ENCODE results near the gene SDS.

The SDS gene

GRCh38 chr12:113439606-113440030, 35.9 kb upstream of the SDS start:
- Histone ChIP-seq H3K27me3 (ENCODE audit: insufficient read depth, low read length) (no peaks in the 10 kb centered on the region), H3K9ac (ENCODE audit: low read depth, low read length) (no peak overlapping the region), H3K9me3 (ENCODE audit: insufficient read depth, low read depth, low read length) (no peaks in the 10 kb centered on the region), H3K4me3 (ENCODE audit: low read length) (no peak overlapping the region), H3K27ac (ENCODE audit: low read depth, low read length) (no peak overlapping the region), H3K36me3 (ENCODE audit: insufficient read depth, low read length) (no peaks in the 10 kb centered on the region), H3K4me1 (ENCODE audit: insufficient read depth, low read length) (no peaks in the 10 kb centered on the region)
- WGBS = 46% methylated on average over 8 of the region's 8 CpGs

- H3K4me1 ChIP-seq (ENCODE audit: insufficient read depth, low read length) = no peaks in the 10 kb centered on the region
- H3K36me3 ChIP-seq (ENCODE audit: insufficient read depth, low read length) = no peaks in the 10 kb centered on the region
- no peak overlapping the region for H3K4me3 ChIP-seq (ENCODE audit: low read length)
- H3K27ac ChIP-seq (ENCODE audit: low read depth, low read length) = no peak overlapping the region
- no peaks in the 10 kb centered on the region for H3K9me3 ChIP-seq (ENCODE audit: insufficient read depth, low read depth, low read length)
- no peak overlapping the region for H3K9ac ChIP-seq (ENCODE audit: low read depth, low read length)
- 47% methylated on average over 4 of the region's 4 CpGs for WGBS
- H3K27me3 ChIP-seq (ENCODE audit: insufficient read depth, low read length) = no peaks in the 10 kb centered on the region
These were observed 35.6 kb upstream of the SDS start for GRCh38 chr12:113439301-113439597.

GRCh38 chr12:113438523-113439300, 35.0 kb upstream of the SDS start:
- H3K27ac ChIP-seq (ENCODE audit: low read depth, low read length) = no peak overlapping the region
- H3K9ac ChIP-seq (ENCODE audit: low read depth, low read length) = no peak overlapping the region
- no peaks in the 10 kb centered on the region for H3K9me3 ChIP-seq (ENCODE audit: insufficient read depth, low read depth, low read length)
- no peaks in the 10 kb centered on the region for H3K4me1 ChIP-seq (ENCODE audit: insufficient read depth, low read length)
- H3K27me3 ChIP-seq (ENCODE audit: insufficient read depth, low read length) = no peaks in the 10 kb centered on the region
- 87% methylated on average over 4 of the region's 4 CpGs for WGBS
- no peak overlapping the region for H3K4me3 ChIP-seq (ENCODE audit: low read length)
- no peaks in the 10 kb centered on the region for H3K36me3 ChIP-seq (ENCODE audit: insufficient read depth, low read length)

- Histone ChIP-seq H3K9ac (ENCODE audit: low read depth, low read length) (no peak overlapping the region), H3K27me3 (ENCODE audit: insufficient read depth, low read length) (no peaks in the 10 kb centered on the region), H3K27ac (ENCODE audit: low read depth, low read length) (no peak overlapping the region), H3K4me1 (ENCODE audit: insufficient read depth, low read length) (no peaks in the 10 kb centered on the region), H3K36me3 (ENCODE audit: insufficient read depth, low read length) (no peaks in the 10 kb centered on the region), H3K4me3 (ENCODE audit: low read length) (no peak overlapping the region), H3K9me3 (ENCODE audit: insufficient read depth, low read depth, low read length) (no peaks in the 10 kb centered on the region)
- 74% methylated on average over 9 of the region's 9 CpGs for WGBS
These were observed 34.0 kb upstream of the SDS start for GRCh38 chr12:113437729-113438100.

- H3K36me3 ChIP-seq (ENCODE audit: insufficient read depth, low read length) = no peaks in the 10 kb centered on the region
- H3K9me3 ChIP-seq (ENCODE audit: insufficient read depth, low read depth, low read length) = no peaks in the 10 kb centered on the region
- WGBS = 83% methylated on average over 6 of the region's 6 CpGs
- no peak overlapping the region for H3K4me3 ChIP-seq (ENCODE audit: low read length)
- H3K9ac ChIP-seq (ENCODE audit: low read depth, low read length) = no peak overlapping the region
- no peak overlapping the region for H3K27ac ChIP-seq (ENCODE audit: low read depth, low read length)
- no peaks in the 10 kb centered on the region for H3K4me1 ChIP-seq (ENCODE audit: insufficient read depth, low read length)
- no peaks in the 10 kb centered on the region for H3K27me3 ChIP-seq (ENCODE audit: insufficient read depth, low read length)
These were observed 33.5 kb upstream of the SDS start for GRCh38 chr12:113436993-113437728.

GRCh38 chr12:113436586-113436985, 32.9 kb upstream of the SDS start:
- H3K27ac ChIP-seq (ENCODE audit: low read depth, low read length) = no peak overlapping the region

GRCh38 chr12:113435367-113435766, 31.7 kb upstream of the SDS start:
- no peaks in the 10 kb centered on the region for H3K36me3 ChIP-seq (ENCODE audit: insufficient read depth, low read length)
- 90% methylated on average over 5 of the region's 5 CpGs for WGBS
- no peaks in the 10 kb centered on the region for H3K27me3 ChIP-seq (ENCODE audit: insufficient read depth, low read length)
- H3K4me1 ChIP-seq (ENCODE audit: insufficient read depth, low read length) = no peaks in the 10 kb centered on the region
- no peak overlapping the region for H3K9ac ChIP-seq (ENCODE audit: low read depth, low read length)
- H3K27ac ChIP-seq (ENCODE audit: low read depth, low read length) = no peak overlapping the region
- no peak overlapping the region for H3K4me3 ChIP-seq (ENCODE audit: low read length)
- no peaks in the 10 kb centered on the region for H3K9me3 ChIP-seq (ENCODE audit: insufficient read depth, low read depth, low read length)

More at GRCh38 chr12:113436586-113436985, 32.9 kb upstream of the SDS start:
- Histone ChIP-seq H3K4me3 (ENCODE audit: low read length) (no peak overlapping the region), H3K4me1 (ENCODE audit: insufficient read depth, low read length) (no peaks in the 10 kb centered on the region), H3K36me3 (ENCODE audit: insufficient read depth, low read length) (no peaks in the 10 kb centered on the region), H3K9me3 (ENCODE audit: insufficient read depth, low read depth, low read length) (no peaks in the 10 kb centered on the region), H3K9ac (ENCODE audit: low read depth, low read length) (no peak overlapping the region), H3K27me3 (ENCODE audit: insufficient read depth, low read length) (no peaks in the 10 kb centered on the region)
- WGBS = 87% methylated on average over 6 of the region's 6 CpGs

GRCh38 chr12:113432986-113433385, 29.3 kb upstream of the SDS start:
- Histone ChIP-seq H3K27ac (ENCODE audit: low read depth, low read length) (no peak overlapping the region), H3K27me3 (ENCODE audit: insufficient read depth, low read length) (no peaks in the 10 kb centered on the region), H3K9me3 (ENCODE audit: insufficient read depth, low read depth, low read length) (no peaks in the 10 kb centered on the region), H3K9ac (ENCODE audit: low read depth, low read length) (no peak overlapping the region), H3K36me3 (ENCODE audit: insufficient read depth, low read length) (no peaks in the 10 kb centered on the region), H3K4me1 (ENCODE audit: insufficient read depth, low read length) (no peaks in the 10 kb centered on the region), H3K4me3 (ENCODE audit: low read length) (no peak overlapping the region)

- 100% methylated on average over 1 of the region's 1 CpG for WGBS
- no peaks in the 10 kb centered on the region for H3K36me3 ChIP-seq (ENCODE audit: insufficient read depth, low read length)
- H3K27me3 ChIP-seq (ENCODE audit: insufficient read depth, low read length) = no peaks in the 10 kb centered on the region
- H3K4me1 ChIP-seq (ENCODE audit: insufficient read depth, low read length) = no peaks in the 10 kb centered on the region
- no peak overlapping the region for H3K9ac ChIP-seq (ENCODE audit: low read depth, low read length)
- no peak overlapping the region for H3K27ac ChIP-seq (ENCODE audit: low read depth, low read length)
- no peaks in the 10 kb centered on the region for H3K9me3 ChIP-seq (ENCODE audit: insufficient read depth, low read depth, low read length)
- H3K4me3 ChIP-seq (ENCODE audit: low read length) = no peak overlapping the region
These were observed 24.8 kb upstream of the SDS start for GRCh38 chr12:113428482-113428881.

- no peaks in the 10 kb centered on the region for H3K4me1 ChIP-seq (ENCODE audit: insufficient read depth, low read length)
- no peaks in the 10 kb centered on the region for H3K27me3 ChIP-seq (ENCODE audit: insufficient read depth, low read length)
- H3K9ac ChIP-seq (ENCODE audit: low read depth, low read length) = no peak overlapping the region
- 84% methylated on average over 9 of the region's 9 CpGs for WGBS
- no peak overlapping the region for H3K27ac ChIP-seq (ENCODE audit: low read depth, low read length)
- no peaks in the 10 kb centered on the region for H3K36me3 ChIP-seq (ENCODE audit: insufficient read depth, low read length)
- no peak overlapping the region for H3K4me3 ChIP-seq (ENCODE audit: low read length)
- no peaks in the 10 kb centered on the region for H3K9me3 ChIP-seq (ENCODE audit: insufficient read depth, low read depth, low read length)
These were observed 24.2 kb upstream of the SDS start for GRCh38 chr12:113427882-113428281.

GRCh38 chr12:113425960-113426453, 22.3 kb upstream of the SDS start:
- H3K9me3 ChIP-seq (ENCODE audit: insufficient read depth, low read depth, low read length) = no peaks in the 10 kb centered on the region
- H3K4me3 ChIP-seq (ENCODE audit: low read length) = peak overlapping the region; percentile 31; the same call in 1 of the 2 replicates
- peaks cover 8% of the 10 kb centered on the region; the same call in 1 of the 2 replicates for H3K4me1 ChIP-seq (ENCODE audit: insufficient read depth, low read length)
- 5% methylated on average over 11 of the region's 11 CpGs for WGBS
- no peaks in the 10 kb centered on the region for H3K36me3 ChIP-seq (ENCODE audit: insufficient read depth, low read length)
- H3K27me3 ChIP-seq (ENCODE audit: insufficient read depth, low read length) = no peaks in the 10 kb centered on the region
- H3K27ac ChIP-seq (ENCODE audit: low read depth, low read length) = peak overlapping the region; percentile 86; the same call in 1 of the 2 replicates
- H3K9ac ChIP-seq (ENCODE audit: low read depth, low read length) = no peak overlapping the region

Data from HUES64 (cell line).